ENCODE data around the gene NUPR1.

DNA sequence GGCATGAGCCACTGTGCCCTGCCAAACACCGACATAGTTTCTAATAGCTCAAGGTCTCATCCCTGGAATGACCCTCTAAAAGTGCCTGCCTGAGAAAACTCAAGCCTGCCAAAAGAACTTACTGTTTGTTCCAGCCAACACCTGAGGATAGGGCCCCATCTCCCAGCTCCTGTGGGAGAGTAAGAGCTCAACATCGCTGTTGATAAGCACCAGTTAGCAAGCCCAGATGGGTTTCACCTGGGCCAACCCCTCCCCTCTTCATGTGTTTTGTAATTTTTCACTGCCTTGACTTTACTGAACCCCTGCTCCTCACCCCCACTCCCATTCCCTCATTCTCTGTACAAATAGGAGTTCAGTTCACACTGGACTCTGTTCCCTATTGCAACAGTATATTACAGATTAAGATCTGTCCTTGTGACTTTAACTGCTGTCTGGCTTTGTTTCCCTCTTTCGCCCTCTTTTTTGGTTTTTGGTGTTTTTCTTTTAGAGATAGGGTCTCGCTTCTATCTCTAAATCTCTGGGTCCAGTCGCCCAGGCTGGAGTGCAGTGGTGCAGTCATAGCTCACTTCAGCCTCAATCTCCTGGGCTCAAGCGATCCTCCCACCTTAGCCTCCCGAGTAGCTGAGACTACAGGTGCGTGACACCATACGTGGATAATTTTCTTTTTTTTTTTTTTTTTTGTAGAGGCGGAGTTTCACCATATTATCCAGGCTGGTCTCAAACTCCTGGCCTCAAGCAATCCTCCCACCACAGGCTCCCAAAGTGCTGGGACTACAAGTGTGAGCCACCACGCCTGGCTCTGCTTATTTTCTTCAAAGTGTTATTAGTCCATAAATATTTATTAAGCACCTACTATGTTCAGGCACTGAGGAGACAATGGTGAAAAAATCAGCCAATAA, 12.3 kb downstream of the NUPR1 start:
- no peak for TF ChIP-seq RAD21 (IDR thresholded peaks at IDR 0.05; ENCODE audit: low read depth)
- TF ChIP-seq CEBPB (IDR thresholded peaks at IDR 0.05): no peak
- no peak for TF ChIP-seq YY1 (IDR thresholded peaks at IDR 0.05; ENCODE audit: low read depth)
